Stimulated activated CD4-positive, alpha-beta T cell treated with anti-CD3 and anti-CD28 coated beads, Interleukin-4, amount 100 ng/mL, for 4 hours (primary cell): ENCODE data around the gene ATP9B.
"Not testable (repeated sequence)": the region's sequence is repeated elsewhere in the genome, so short reads cannot be mapped to it uniquely, and the experiment has no call there.

Experiments used
- DNase-seq, 2 experiments: peaks; one replicate each; pipeline ENCODE4 v3.0.0-alpha.2; 2020

The ATP9B gene

DNA sequence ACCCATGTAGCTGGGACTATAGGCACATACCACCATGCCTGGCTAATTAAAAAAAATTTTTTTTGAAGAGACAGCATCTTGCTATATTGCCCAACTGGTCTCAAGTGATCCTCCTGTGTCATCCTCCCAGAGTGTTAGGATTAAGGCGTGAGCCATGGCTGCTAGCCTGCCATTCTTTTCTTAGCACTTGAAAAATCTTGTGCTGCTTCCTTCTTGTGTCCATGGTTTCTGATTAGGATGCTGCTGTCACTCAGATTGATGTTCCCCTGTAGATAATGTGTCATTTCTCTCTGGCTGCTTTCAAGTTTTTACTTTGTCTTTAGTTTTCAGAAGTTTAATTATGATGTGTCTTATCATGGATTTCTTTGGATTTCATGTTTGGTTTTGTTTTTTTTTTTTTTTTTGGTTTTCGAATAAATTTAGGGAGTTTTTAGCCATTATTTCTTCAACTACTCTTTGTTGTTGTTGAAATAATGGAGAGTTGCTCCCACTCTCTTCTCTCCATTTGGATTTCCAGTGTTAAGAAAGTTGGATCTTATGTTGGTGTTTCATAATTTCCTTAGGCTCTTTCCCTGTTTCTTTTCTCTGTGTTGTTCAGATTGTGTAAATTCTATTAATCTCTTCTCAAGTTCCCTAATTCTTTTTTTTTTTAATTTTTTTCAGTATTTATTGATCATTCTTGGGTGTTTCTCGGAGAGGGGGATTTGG is 2.5 kb downstream of the ATP9B start:
- DNase-seq = no peak

DNA sequence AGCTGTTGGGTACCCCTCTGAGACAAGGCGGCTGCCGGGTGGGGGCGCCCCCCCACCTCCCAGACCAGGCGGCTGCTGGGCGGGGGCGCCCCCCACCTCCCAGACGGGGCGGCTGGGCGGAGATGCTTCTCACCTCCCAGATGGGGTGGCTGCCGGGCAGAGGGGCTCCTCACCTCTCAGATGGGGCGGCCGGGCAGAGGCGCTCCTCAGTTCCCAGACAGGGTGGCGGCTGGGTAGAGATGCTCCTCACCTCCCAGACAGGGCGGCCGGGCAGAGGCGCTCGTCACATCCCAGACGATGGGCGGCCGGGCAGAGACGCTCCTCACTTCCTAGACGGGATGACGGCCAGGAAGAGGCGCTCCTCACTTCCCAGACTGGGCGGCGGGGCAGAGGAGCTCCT is 3.5 kb downstream of the ATP9B start:
- not testable (repeated sequence) for DNase-seq

DNA sequence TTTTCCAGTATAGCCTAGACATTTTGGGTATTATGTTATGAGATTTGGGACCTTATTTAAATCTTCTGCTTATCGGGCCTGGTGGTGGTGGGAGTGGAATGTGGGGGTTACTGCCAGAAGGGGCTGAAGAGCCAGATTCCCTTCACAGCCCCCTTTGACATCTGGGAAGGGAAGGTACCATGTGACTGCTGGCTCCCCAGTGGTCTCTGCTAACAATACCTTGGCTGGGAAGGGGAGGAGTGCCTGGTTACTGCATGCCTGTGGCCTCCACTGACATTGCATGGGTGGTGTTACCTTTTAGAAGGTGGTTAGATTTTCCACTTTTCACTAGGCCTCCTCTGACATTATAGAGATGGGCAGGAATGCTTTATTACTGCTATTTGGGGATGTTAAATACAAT is 8.0 kb downstream of the ATP9B start:
- no peak for DNase-seq

DNA sequence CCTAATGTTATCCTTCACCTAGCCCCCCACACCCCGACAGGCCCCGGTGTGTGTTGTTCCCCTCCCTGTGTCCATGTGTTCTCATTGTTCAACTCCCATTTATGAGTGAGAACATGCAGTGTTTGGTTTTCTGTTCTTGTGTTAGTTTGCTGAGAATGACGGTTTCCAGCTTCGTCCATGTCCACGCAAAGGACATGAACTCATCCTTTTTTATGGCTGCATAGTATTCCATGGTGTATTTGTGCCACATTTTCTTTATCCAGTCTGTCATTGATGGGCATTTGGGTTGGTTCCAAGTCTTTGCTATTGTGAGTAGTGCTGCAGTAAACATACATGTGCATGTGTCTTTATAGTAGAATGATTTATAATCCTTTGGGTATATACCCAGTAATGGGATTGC is 9.6 kb downstream of the ATP9B start:
- not testable (repeated sequence) for DNase-seq

DNA sequence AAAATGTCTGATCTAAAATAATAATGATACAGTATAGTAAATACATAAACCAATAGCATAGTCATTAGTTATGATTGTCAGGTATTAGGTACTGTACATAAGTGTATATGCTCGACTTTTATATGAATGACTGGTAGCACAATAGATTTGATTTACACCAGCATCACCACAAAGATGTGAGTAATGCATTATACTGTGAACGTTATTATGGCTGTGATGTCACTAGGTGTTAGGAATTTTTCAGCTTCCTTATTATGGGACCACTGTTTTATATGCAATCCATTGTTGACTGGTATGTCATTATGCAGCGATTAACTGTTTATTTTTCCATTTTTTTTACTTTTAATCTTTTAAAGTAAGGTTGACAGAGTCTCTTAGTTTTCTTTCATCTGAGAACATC is 23.7 kb downstream of the ATP9B start:
- DNase-seq = no peak

DNA sequence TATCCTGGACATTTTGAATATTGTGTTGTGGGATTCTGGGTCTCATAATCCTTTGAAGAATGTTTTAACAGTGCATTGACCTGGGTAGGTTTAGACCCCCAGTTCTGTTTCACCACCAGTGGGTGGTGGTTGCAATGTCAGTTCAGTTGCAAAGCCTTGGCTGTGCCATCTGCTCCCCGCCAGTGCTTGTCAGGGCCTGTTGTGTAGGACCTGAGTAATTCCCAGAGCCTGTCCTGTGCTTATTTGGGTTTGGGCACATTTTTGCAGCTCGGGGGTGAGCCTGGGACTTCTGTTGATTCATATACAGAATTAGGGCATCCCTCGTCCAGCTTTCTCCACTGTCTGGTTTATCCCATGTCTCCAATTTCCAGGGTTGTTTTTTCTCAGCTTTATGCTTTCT is 24.8 kb downstream of the ATP9B start:
- DNase-seq = no peak

DNA sequence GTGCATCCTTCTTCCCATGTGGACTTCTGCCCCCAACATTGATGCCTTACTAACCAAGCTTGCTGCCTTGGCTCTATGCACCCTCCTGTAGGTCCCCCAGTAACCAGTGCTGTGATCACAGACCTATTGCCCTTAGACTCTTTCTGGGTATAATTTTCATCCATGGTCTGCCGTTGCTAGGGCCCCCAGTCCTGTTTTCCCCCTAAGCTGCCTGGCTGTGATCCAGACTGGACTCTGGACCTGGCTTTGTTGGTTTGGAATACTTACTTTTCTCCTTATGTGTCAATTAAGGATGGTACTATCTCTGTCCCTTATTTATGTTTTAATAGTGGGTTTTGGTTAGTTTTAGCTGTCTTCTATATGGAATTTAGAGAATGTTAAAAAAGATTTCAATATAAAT is 26.0 kb downstream of the ATP9B start:
- no peak for DNase-seq

DNA sequence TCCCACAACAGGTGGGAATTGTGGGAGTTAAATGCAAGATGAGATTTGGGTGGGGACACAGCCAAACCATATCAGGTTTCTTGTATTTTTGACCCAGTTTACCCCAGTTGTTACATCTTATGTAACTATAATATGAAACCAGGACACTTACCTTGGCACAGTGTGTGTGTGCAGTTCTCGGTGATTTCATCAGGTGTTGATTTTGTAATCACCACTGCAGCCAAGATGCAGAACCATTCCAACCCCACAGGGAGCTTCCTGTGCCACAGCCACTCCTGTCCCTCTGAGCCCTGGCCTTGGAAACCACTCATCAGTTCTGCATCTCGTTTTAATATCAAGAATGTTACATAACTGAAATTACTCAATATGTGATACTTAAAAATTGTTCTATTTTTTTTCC is 31.8 kb downstream of the ATP9B start:
- DNase-seq = no peak

DNA sequence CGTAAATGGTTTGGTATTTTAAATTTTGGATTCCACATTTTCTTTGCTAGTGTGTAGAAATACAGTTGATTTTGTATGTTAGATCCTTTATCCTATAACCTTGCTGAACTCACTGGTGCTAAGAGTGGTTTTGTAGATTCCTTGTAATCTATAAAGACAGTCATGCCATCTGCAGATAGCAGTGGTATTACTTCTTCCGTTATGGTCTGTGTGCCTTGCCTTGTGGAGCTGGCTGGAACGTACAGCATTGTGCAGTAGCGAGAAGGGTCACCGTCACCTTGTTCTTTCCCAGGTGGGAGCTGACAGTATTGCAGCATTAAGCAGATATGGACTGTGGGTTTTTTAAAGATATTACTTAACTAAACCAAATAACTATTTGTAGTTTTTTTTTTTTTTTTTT is 33.7 kb downstream of the ATP9B start:
- DNase-seq = no peak

DNA sequence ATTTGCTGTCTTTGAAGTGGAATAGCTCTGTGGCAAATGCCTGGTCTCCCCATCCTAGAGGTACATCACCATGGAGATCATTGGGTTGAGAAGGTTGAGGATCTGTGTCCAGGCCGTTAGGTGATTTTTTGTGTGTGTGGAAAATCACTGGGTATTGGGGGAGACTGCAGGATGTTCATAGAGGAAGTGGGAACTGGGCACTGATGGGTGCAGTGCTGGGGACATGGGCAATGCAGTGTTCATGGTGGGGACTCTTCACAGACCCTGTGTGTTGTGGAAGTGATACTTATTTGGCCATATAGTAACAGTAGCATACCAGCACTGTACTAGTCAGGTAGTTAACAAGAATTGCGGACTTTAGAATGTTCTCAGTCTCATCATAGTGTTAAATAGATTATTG is 34.9 kb downstream of the ATP9B start:
- no peak for DNase-seq

DNA sequence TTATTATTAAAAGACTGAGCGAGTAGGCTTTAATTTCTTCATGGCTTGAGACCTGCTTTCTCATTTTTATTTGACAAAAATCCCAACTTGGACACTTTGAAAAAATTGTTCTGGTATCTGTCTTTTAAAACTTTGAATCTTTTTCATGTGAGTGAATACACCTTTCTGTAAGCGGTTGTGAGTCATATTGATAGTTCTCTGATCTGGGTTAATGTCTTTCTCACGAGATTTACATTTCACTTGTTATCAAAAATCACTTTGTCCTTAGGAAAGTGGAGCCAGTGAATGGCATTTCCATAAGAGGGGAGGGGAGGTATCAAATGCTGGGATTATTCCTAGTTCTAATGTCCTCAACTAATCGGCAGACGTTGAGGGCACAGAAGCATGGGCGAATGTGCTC is 36.3 kb downstream of the ATP9B start:
- DNase-seq = no peak

DNA sequence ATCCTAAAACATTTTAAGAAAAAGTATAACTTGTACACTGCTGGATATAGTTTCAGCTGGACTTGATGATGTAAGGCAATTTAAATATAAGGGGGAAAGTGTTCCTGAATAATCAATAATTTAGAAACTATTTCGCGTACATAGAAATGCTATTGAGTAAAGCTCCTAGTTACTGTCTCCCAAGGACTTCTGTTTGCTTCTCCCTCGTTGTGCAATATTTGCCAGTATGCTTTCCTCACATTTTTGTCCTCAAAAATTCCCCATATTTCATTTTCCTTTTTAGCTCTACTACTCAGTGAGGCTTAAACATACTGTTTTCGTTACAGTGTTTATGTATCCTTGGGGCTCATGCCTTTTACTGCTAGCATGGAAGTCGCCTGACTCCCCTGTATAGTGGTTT is 36.9 kb downstream of the ATP9B start:
- no peak for DNase-seq

DNA sequence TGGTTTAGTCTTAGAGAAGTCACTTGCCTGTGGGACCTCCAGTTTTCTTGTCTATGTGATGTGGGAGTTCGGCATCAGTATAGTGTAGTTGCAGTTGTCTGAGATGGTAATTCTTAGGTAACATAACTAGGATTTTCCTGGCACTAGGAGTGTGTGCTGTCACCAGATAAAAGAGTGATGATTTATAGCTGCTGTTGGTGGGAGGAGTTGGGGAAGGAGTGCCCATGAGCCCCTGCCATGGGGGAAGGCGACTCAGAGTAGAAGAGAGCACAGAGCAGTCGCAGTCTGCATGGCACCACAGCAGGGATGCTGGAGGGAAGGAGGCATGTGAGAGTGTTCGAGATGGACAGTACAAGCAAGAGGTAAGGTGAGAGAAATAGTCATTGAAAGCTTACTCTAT is 38.7 kb downstream of the ATP9B start:
- no peak for DNase-seq

DNA sequence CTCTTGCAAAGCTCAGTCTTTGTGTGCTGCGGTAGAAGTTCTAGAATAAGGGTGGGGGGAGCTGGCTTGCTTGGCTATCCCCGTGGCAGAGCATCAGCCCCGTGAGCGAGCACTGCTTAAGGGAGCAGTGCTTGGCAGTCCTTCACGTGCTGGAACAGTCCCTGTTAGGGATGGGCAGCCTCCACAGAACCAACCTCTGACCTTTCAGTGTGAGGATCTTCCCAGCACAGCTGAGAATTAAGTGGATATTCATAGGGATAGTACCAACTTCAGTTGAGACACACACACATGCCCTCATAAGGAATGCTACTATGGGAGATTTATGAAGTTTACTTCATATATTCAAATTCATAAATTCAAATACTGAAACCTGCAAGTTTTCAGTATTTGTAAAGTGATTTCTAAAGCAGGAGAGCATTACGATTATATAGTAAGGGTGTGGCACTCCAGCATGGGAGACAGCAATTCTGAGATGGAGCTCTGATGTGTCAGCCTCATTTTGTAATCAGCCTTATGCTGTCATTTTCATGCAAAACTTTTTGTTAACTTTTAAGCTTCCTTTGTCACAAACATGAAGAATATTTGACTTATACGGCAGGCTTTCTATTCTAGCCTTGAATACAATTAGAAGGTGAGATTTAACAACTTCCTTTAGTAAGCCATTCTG is 39.5 kb downstream of the ATP9B start:
- no peak for DNase-seq

DNA sequence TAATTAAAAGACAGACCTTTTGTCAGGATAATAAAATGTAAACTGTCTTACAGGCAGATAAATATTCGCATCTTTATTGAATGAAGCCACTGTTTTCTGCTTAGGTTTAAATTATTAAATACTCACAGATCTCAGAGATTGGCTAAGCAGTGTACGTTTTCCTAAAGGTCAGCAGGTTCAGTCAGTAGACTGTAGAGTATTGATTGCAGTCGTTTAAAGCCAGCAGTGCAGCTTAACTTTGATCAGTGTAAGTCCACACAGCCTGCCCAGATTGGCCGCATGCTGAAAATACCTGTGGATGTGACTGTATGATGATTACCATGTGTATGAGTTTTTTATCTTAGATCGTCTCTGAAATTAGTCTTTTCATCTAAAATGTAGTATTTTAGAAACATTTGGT is 42.3 kb downstream of the ATP9B start:
- DNase-seq = no peak

DNA sequence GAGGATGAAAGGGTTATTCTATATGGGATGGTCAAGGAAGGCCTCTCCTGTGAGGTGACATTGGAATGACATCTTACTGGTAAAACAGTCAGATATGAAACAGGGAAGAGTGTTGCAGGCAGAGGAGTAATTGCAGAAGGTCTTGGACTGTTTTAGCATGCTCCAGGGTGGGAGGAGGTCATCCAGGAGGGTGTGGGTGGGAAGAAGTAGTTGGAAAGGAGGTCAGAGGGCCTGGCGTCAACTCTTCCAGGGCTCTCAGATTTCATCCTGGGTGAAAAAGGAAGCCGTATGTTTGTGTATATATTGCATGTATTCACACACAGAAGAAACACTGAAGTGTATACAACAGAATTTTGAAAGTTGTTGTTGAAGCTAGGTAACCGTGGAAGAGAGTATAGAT is 48.2 kb downstream of the ATP9B start:
- no peak for DNase-seq

DNA sequence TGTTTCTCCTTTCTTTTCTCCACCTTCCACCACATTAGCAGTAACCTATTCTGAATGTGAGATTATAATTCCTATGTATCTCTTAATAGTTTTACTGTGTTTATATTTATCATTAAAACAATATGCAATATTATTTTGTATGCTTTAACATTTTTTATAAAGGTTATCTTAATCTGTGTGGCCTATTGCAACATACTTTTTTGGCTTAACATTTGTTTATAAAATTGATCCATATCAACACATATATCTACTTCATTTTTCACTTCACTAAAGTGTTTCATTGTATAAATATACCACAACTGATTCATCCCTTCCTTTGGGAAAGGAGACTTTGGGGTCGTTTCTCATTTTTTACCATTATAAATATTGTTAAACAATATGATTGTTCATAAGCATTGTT is 48.6 kb downstream of the ATP9B start:
- DNase-seq = no peak

DNA sequence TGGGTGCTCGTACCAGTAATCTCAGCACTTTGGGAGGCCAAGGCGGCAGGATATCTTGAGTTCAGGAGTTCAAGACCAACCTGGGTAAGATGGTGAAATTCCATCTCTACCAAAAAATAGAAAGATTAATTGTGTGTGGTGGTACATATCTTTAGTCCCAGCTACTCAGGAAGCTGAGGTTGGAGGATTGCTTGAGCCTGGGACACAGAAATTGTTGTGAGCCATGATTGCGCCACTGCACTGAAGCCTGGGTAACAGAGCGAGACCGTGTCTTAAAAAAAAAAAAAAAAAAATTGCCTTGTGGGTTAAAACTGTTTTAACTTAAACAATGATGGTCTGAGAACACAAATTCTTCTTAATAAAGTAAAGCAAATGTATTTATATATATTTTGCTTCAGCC is 49.6 kb downstream of the ATP9B start:
- DNase-seq = no peak

DNA sequence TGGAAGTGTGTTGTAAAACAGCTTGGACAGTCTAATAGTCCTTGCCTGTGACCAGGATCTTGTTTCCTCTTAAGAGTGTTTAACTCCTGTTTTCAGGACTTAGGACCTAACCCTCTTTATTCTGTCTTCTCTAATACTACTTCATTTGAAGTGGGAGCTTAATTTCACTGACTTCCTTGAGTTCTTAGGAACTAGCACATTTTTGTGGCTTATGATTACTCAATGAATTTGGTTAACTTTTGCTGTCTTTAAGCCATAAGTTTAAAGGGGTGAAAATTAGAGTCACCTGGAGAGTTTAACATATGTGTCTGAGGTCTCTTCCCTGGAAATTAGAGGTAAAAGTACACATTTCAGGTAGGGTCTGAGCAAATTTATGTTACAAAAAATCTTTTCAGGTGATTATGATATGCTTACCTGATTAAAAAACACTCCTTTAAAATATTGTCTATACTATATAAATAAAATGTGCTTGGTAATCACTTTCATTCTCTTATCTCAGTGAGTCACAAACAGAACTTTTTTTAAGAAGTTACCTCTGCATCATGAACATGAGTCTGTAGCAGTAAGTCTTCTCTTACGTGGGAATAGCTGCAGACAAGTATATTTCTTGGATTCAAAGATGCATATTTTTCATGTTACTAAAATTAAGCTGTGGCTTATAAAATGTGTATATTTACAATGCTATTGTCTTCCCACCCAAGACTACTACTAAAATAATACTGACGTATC is 52.7 kb downstream of the ATP9B start:
- DNase-seq = no peak

DNA sequence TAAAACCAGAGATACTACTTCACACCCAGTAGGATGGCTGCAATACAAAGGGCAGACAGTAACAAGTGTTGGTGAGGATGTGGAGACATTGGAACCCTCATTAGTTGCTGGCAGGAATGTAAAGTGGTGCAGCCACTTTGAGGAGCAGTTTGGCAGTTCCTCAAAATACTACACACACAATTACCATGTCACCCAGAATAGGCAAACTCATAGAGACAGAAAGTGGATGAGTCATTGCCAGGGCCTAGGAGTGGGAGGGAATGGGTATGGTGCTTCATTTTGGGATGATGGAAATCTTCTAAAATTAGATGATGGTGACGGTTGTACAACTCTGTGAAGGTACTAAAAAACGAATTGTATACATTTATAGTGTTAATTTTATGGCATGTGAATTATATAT is 54.8 kb downstream of the ATP9B start:
- DNase-seq = no peak

DNA sequence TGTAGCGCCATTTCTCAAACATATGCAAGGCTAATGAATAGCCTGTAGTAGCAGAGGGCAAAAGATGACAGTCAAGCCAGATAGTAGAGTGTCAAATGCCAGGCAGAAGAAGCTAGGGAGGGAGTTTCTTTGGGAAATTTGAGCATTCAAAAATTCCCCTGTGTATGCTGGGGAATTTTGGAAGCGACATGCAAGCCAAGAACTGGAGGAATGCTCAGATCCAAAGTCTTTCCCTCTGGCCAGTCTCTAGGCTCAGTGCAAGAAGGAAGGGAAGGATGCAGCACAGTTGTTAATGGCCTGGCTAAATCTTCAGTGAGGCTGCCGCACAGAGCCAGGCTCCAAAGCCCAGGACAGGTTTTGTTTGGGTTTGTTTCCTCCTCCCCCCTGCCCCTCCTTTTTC is 59.9 kb downstream of the ATP9B start:
- DNase-seq = no peak

DNA sequence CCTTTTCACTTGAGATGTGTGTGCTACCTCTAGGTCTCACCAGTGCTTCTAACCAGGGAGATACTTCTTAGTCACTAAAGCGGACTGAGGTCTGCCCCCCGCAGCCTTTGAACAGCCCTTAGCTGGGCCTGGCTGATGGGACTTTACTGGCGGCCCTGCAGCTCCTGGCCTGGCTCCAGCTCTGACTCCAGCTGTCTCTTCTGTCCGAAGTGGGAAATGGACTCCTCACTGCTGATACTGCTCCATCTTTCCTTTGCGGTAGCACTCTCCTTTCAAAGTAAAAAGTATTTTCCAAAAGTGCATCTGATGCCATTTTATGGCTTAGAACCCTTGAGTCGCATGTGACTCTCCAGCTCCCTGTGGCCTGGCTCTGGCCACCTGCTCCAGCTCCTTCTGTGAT is 64.5 kb downstream of the ATP9B start:
- DNase-seq = no peak

DNA sequence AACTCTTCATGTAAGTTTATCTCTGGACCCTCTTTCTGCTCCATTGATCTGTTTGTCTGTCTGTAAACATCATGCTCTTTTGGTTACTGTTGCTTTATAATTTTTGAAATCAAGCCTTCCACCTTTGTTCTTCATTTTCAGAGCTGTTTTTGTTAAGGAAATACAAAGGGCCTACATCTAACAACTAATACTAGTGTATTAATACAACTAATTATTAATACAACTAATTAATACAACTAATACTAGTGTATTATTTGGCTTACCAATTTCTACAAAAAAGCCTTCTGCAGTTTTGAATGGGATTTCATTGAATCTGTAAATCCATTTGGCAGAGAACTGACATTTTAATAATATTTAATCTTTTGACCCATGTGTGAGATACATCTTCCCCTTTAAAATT is 66.7 kb downstream of the ATP9B start:
- no peak for DNase-seq

DNA sequence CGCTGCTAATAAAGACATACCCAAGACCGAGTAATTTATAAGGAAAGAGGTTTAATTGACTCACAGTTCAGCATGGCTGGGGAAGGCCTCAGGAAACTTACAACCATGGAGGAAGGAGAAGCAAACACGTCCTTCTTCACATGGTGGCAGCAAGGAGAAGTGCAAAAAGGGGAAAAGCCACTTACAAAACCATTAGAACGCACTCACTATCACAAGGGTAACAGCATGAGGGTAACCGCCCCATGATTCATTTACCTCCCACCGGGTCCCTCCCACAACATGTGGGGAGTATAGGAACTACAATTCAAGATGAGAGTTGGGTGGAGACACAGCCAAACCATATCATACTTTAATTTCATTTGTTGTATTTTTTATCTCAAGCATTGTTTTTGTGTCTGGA is 67.5 kb downstream of the ATP9B start:
- no peak for DNase-seq
